Colonic mucosa (tissue), 4 donors: ENCODE measurements around the gene GMPR. TPM values are rescaled to one million over a fixed set of nuclear protein-coding genes. Genes with fewer than 3 reads are reported as not detected.

Experiments used
- DNase-seq: peaks from one replicate; pipeline ENCODE4 v3.0.0-alpha.2; 2020
- H3K27ac ChIP-seq: fragments of 200-600 bp; one replicate; pipeline ENCODE4 v1.8.0; 2021
- H3K27me3 ChIP-seq: fragments of 200-600 bp; one replicate; pipeline ENCODE4 v1.8.0; 2021
- H3K36me3 ChIP-seq: fragments of 200-600 bp; one replicate; pipeline ENCODE4 v1.8.0; 2021
- H3K4me1 ChIP-seq: fragments of 200-600 bp; one replicate; pipeline ENCODE4 v1.8.0; 2021; ENCODE audit warnings: mild to moderate bottlenecking
- H3K4me3 ChIP-seq: fragments of 200-600 bp; one replicate; pipeline ENCODE4 v1.8.0; 2021
- H3K9ac ChIP-seq, 2 donors: one replicate each; pipeline ENCODE4 v1.7.0; 2013; ENCODE audit warnings: control low read depth in 2 of 2, low read depth in 2 of 2, low read length in 2 of 2
- H3K9me3 ChIP-seq: fragments of 200-600 bp; one replicate; pipeline ENCODE4 v1.8.0; 2021
- CTCF ChIP-seq: fragments of 200-600 bp; IDR thresholded peaks from one replicate; pipeline ENCODE4 v1.8.0; 2022; ENCODE audit warnings: antibody characterized with exemption, mild to moderate bottlenecking
- intact Hi-C: fragments of 100-400 bp; cut with DNase I; formaldehyde crosslinking; loops from one replicate; pipeline ENCODE4 v1.14.1; 2022
- total RNA-seq, 2 donors: library from RNA; stranded (reverse); fragmentation: NEBNext Ultra II Directional in 1 of 2; extraction: Animal tissue kit (Norgen Biotek cat#: 25700) in 1 of 2; gene quantifications; one replicate each; pipeline ENCODE4 v1.2.1, GENCODE V29; 2021
- donor health status: healthy.
- donor health status: DM: no; HTN: no; CAD: no.
- donor health status: DM: no; HTN: no; CAD: no.

Gene GMPR
- total RNA-seq, 2 donors from 2014 or later, result 3.4 to 4.7 TPM

GRCh38 chr6:16318953-16319720, 80.8 kb downstream of the GMPR start:
- intact Hi-C loops, result no loop called here
- no peak overlapping the region for H3K4me3 ChIP-seq
- H3K27ac ChIP-seq, result no peak overlapping the region
- H3K9ac ChIP-seq, result no peak overlapping the region
- no peaks in the 10 kb centered on the region for H3K27me3 ChIP-seq
- H3K4me1 ChIP-seq, result peaks cover 4% of the 10 kb centered on the region
- DNase-seq, result no peak
- H3K36me3 ChIP-seq, result no peaks in the 10 kb centered on the region
- no peaks in the 10 kb centered on the region for H3K9me3 ChIP-seq
- TF ChIP-seq CTCF, result no peak

- Histone ChIP-seq H3K27ac (peak overlapping the region; percentile 66), H3K9me3 (no peaks in the 10 kb centered on the region), H3K27me3 (no peaks in the 10 kb centered on the region), H3K36me3 (no peaks in the 10 kb centered on the region), H3K9ac (peak overlapping the region in 1 of 2 donors; percentile 41), H3K4me3 (no peak overlapping the region), H3K4me1 (peaks cover 4% of the 10 kb centered on the region)
- no peak for TF ChIP-seq CTCF
- intact Hi-C loops, result loop anchor here (10.0 kb wide), 1 partner anchor 195 kb away; no protein-coding TSS in a partner anchor
- DNase-seq, result peak; percentile 40
Measured at GRCh38 chr6:16319813-16320532, 81.6 kb downstream of the GMPR start.

- Histone ChIP-seq H3K27ac (peak overlapping the region; percentile 66), H3K4me3 (no peak overlapping the region), H3K4me1 (peaks cover 4% of the 10 kb centered on the region), H3K9me3 (no peaks in the 10 kb centered on the region), H3K27me3 (no peaks in the 10 kb centered on the region), H3K9ac (peak overlapping the region in 1 of 2 donors; percentile 41), H3K36me3 (no peaks in the 10 kb centered on the region)
- TF ChIP-seq CTCF, result no peak
- no peak for DNase-seq
- intact Hi-C loops, result loop anchor here (10.0 kb wide), 1 partner anchor 194 kb away; no protein-coding TSS in a partner anchor
Measured at GRCh38 chr6:16320533-16321340, 82.3 kb downstream of the GMPR start.

GRCh38 chr6:16321341-16321710, 82.9 kb downstream of the GMPR start:
- Histone ChIP-seq H3K9ac (no peak overlapping the region), H3K27ac (peak overlapping the region; percentile 66), H3K9me3 (no peaks in the 10 kb centered on the region), H3K4me3 (no peak overlapping the region), H3K36me3 (no peaks in the 10 kb centered on the region), H3K4me1 (peaks cover 4% of the 10 kb centered on the region), H3K27me3 (no peaks in the 10 kb centered on the region)
- intact Hi-C loops, result loop anchor here (10.0 kb wide), 1 partner anchor 193 kb away; no protein-coding TSS in a partner anchor
- TF ChIP-seq CTCF, result no peak
- no peak for DNase-seq

- no peak overlapping the region for H3K4me3 ChIP-seq
- H3K36me3 ChIP-seq, result no peaks in the 10 kb centered on the region
- H3K9ac ChIP-seq, result no peak overlapping the region
- no peak overlapping the region for H3K27ac ChIP-seq
- H3K4me1 ChIP-seq, result peaks cover 4% of the 10 kb centered on the region
- H3K27me3 ChIP-seq, result no peaks in the 10 kb centered on the region
- TF ChIP-seq CTCF, result no peak
- H3K9me3 ChIP-seq, result no peaks in the 10 kb centered on the region
- intact Hi-C loops, result loop anchor here (10.0 kb wide), 1 partner anchor 193 kb away; no protein-coding TSS in a partner anchor
- no peak for DNase-seq
Measured at GRCh38 chr6:16321826-16322225, 83.4 kb downstream of the GMPR start.
